B cell (primary cell): ENCODE measurements around the gene POLA2. TPM values are rescaled to one million over a fixed set of nuclear protein-coding genes. Genes with fewer than 3 reads are reported as not detected.

Experiments used
- ATAC-seq: fragments of 200-7000 bp; cut with Tn5 transposase; one replicate; pipeline ENCODE4 v1.10.0; 2021; ENCODE audit warnings: low read depth, mild to moderate bottlenecking, moderate number of reproducible peaks, moderate library complexity
- CTCF ChIA-PET: fragments of 350-600 bp; sonication (Branson Sonifier 250); formaldehyde crosslinking; loops from one replicate; lab custom pipeline; 2021; ENCODE audit warnings: antibody characterized with exemption, inconsistent platforms; lab: Charles Lee
- POLR2A ChIA-PET: fragments of 350-600 bp; sonication (Branson Sonifier 250); formaldehyde crosslinking; loops from one replicate; lab custom pipeline; 2021; ENCODE audit warnings: antibody characterized with exemption; lab: Charles Lee
- DNase-seq: peaks from one replicate; pipeline ENCODE4 v3.0.0; 2013
- H2AFZ ChIP-seq: 2 replicates; pipeline ENCODE4 v1.6.1; 2012; ENCODE audit warnings: mild to moderate bottlenecking, low read depth, low read length; ENCODE audit not compliant: insufficient read depth, poor library complexity, severe bottlenecking
- H3K27ac ChIP-seq, 2 donors: 1 replicate in 1 of 2; 2 replicates in 1 of 2; pipeline ENCODE4 v1.5.1; 2012 to 2013; ENCODE audit warnings: low read length in 2 of 2, mild to moderate bottlenecking in 2 of 2, moderate library complexity in 1 of 2
- H3K27me3 ChIP-seq, 4 experiments: fragments of 200-600 bp in 1 of 4; sonication (generic) in 1 of 4; replicated peaks in 1 of 4; 1 replicate in 2 of 4; 2 replicates in 2 of 4; pipeline versions ENCODE4 v1.6.1 to v1.7.0; 2013 to 2016; ENCODE audit warnings: low read length in 3 of 4, mild to moderate bottlenecking in 2 of 4, mixed read lengths in 1 of 4, moderate library complexity in 1 of 4; ENCODE audit not compliant: insufficient read depth in 4 of 4, control insufficient read depth in 3 of 4; ENCODE audit errors: control extremely low read depth in 1 of 4
- H3K36me3 ChIP-seq, 2 experiments: replicated peaks in 1 of 2; 1 replicate in 1 of 2; 2 replicates in 1 of 2; pipeline versions ENCODE4 v1.6.1 to v1.7.1; 2013; ENCODE audit warnings: low read length in 1 of 2; ENCODE audit not compliant: insufficient read depth in 2 of 2, control insufficient read depth in 1 of 2; ENCODE audit errors: control extremely low read depth in 1 of 2, extremely low read depth in 1 of 2
- H3K4me1 ChIP-seq, 2 donors: fragments of 200-600 bp in 1 of 2; sonication (generic) in 1 of 2; 1 replicate in 1 of 2; 2 replicates in 1 of 2; pipeline versions ENCODE4 v1.5.1 to v1.6.1; 2013 to 2017; ENCODE audit warnings: low read length in 2 of 2; ENCODE audit not compliant: control insufficient read depth in 2 of 2, insufficient read depth in 2 of 2
- H3K4me2 ChIP-seq: replicated peaks from 2 replicates; pipeline ENCODE3; 2012; ENCODE audit warnings: mild to moderate bottlenecking, low read depth, low read length; ENCODE audit not compliant: poor library complexity, severe bottlenecking
- H3K4me3 ChIP-seq, 5 experiments: fragments of 200-600 bp in 1 of 5; sonication (generic) in 1 of 5; 1 replicate in 3 of 5; 2 replicates in 2 of 5; pipeline versions ENCODE4 v1.5.1 to v1.7.0; 2011 to 2016; ENCODE audit warnings: low read length in 4 of 5, mild to moderate bottlenecking in 4 of 5, low read depth in 2 of 5, control low read depth in 1 of 5, moderate library complexity in 1 of 5; ENCODE audit not compliant: insufficient read depth in 1 of 5; ENCODE audit errors: control extremely low read depth in 1 of 5, extremely low read depth in 1 of 5
- H3K79me2 ChIP-seq: fragments of 200-600 bp; sonication (generic); one replicate; pipeline ENCODE4 v1.6.0; 2016; ENCODE audit warnings: low read length; ENCODE audit not compliant: control insufficient read depth, insufficient read depth
- H3K9ac ChIP-seq: fragments of 200-600 bp; sonication (generic); 2 replicates; pipeline ENCODE4 v1.6.1; 2017; ENCODE audit warnings: mild to moderate bottlenecking, low read length, moderate library complexity
- H3K9me3 ChIP-seq, 3 donors: one replicate each; pipeline versions ENCODE4 v1.6.1 to v1.7.1; 2013; ENCODE audit warnings: low read length in 2 of 3; ENCODE audit not compliant: control insufficient read depth in 2 of 3, insufficient read depth in 1 of 3; ENCODE audit errors: control extremely low read depth in 1 of 3
- H4K20me1 ChIP-seq: 2 replicates; pipeline ENCODE4 v1.6.0; 2012; ENCODE audit warnings: mild to moderate bottlenecking, low read length; ENCODE audit not compliant: insufficient read depth, control insufficient read depth, poor library complexity, severe bottlenecking
- H3K27ac Mint-ChIP-seq: one replicate; pipeline ENCODE4 v1.8.0; 2021; ENCODE audit warnings: mixed read lengths
- H3K27me3 Mint-ChIP-seq: one replicate; pipeline ENCODE4 v1.8.0; 2021; ENCODE audit warnings: mixed read lengths
- H3K4me1 Mint-ChIP-seq: one replicate; pipeline ENCODE4 v1.8.0; 2021; ENCODE audit warnings: mixed read lengths
- H3K4me3 Mint-ChIP-seq: one replicate; pipeline ENCODE4 v1.8.0; 2021; ENCODE audit warnings: mixed read lengths
- H3K9me3 Mint-ChIP-seq: one replicate; pipeline ENCODE4 v1.8.0; 2022; ENCODE audit warnings: mixed read lengths; ENCODE audit not compliant: insufficient read depth
- EZH2 ChIP-seq: IDR thresholded peaks from 2 replicates; pipeline ENCODE4 v1.6.1; 2012; ENCODE audit warnings: borderline replicate concordance, low read depth, mild to moderate bottlenecking, moderate library complexity, low read length; ENCODE audit not compliant: insufficient read depth, poor library complexity, severe bottlenecking
- WGBS: methylation state at CpG from one replicate; pipeline ENCODE4 v1.1.5; 2013; ENCODE audit warnings: missing lambda C conversion rate; ENCODE audit not compliant: insufficient coverage; 5-methylcytosine and 5-hydroxymethylcytosine counted together
- intact Hi-C: fragments of 100-400 bp; cut with micrococcal nuclease; formaldehyde crosslinking; loops from one replicate; pipeline ENCODE4 v1.10.0; 2022
- polyA plus RNA-seq: library from polyadenylated mRNA; depleted of rRNA; stranded (reverse); fragments of >200 nt; gene quantifications from 2 replicates; pipeline ENCODE4 v1.2.3, GENCODE V29; 2012
- total RNA-seq, 2 donors: library from RNA; stranded (reverse); fragments of 120-200 nt in 1 of 2; gene quantifications; 1 replicate in 1 of 2; 2 replicates in 1 of 2; pipeline versions ENCODE4 v1.2.3 to v1.2.4, GENCODE V29; 2013 to 2022
- TF ChIP-seq, protein P1 (sequence below): fragments of 200-600 bp; IDR thresholded peaks from one replicate; pipeline ENCODE4 v1.8.0; 2022; ENCODE audit warnings: antibody characterized with exemption, mild to moderate bottlenecking

POLA2 gene
- total and polyA plus RNA-seq, 2 donors (not counting 1 experiment from before 2014, with no cell fraction given), result 13.0 to 28.7 TPM

DNA sequence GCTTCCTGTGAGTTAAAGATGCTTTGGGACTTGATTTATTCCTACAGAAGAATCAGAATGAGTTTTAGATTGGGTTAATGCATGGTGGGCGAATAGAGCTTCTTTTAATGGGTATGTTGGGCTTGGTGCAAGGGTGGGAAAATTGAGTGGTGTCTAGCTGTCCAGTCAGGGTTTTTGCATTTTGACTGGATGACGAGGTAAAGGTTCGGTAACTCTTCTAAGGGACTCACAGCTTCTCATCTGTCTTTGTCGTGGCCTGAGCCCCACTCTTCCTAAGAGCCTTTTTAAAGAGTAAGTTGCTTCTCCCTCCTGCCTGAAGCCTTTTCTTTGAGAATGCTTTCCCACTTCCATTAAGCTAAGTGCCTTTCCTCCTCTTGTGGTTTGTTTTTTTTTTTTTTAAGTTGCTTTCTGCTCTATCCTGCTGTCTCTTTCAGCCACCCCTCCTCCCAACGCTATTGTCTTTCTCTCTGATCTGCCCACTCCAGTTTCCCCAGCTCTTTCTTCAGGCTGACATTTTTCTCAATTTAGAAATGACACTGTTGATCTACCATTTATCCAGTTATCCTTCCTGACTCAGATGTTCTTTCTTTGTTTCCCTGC, 73.0 kb downstream of the POLA2 start:
- no peak for ATAC-seq
- no peak for DNase-seq
- H3K27ac Mint-ChIP-seq, result peak overlapping the region; percentile 79
- H4K20me1 ChIP-seq, result peaks cover 48% of the 10 kb centered on the region
- ChIA-PET POLR2A (interaction anchor here (0.5 to 1.5 kb wide), 4 partner anchors 21 to 173 kb away, joined by 3 to 9 read pairs (median 6); no protein-coding TSS in a partner anchor), CTCF (interaction anchor here (0.7 to 12.0 kb wide), 5 partner anchors 15 to 177 kb away, joined by 3 to 214 read pairs (median 8); partner anchors contain the start of gene CDC42EP2)
- peak overlapping the region; percentile 94 for H3K9ac ChIP-seq
- peaks cover 38% of the 10 kb centered on the region for H3K4me1 Mint-ChIP-seq
- peaks cover 18 to 19% of the 10 kb centered on the region in 2 donors for H3K4me1 ChIP-seq
- H2AFZ ChIP-seq, result peak overlapping the region; percentile 100
- peak overlapping the region; percentile 99 for H3K4me3 Mint-ChIP-seq
- peak overlapping the region; percentile 91 for H3K4me2 ChIP-seq
- H3K27ac ChIP-seq, result peak overlapping the region in 1 of 2 donors; percentile 82
- peaks cover 4 to 17% of the 10 kb centered on the region in 2 experiments for H3K36me3 ChIP-seq
- peaks cover 60% of the 10 kb centered on the region for H3K79me2 ChIP-seq
- TF ChIP-seq, protein P1, sequence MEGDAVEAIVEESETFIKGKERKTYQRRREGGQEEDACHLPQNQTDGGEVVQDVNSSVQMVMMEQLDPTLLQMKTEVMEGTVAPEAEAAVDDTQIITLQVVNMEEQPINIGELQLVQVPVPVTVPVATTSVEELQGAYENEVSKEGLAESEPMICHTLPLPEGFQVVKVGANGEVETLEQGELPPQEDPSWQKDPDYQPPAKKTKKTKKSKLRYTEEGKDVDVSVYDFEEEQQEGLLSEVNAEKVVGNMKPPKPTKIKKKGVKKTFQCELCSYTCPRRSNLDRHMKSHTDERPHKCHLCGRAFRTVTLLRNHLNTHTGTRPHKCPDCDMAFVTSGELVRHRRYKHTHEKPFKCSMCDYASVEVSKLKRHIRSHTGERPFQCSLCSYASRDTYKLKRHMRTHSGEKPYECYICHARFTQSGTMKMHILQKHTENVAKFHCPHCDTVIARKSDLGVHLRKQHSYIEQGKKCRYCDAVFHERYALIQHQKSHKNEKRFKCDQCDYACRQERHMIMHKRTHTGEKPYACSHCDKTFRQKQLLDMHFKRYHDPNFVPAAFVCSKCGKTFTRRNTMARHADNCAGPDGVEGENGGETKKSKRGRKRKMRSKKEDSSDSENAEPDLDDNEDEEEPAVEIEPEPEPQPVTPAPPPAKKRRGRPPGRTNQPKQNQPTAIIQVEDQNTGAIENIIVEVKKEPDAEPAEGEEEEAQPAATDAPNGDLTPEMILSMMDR, result no peak
- no peak for TF ChIP-seq EZH2
- intact Hi-C loops, result loop anchor here (1.0 to 5.0 kb wide), 2 partner anchors 20 to 72 kb away; partner anchors contain the start of genes POLA2 and TIGD3
- no peaks in the 10 kb centered on the region for H3K27me3 Mint-ChIP-seq
- H3K9me3 ChIP-seq, result no peaks in the 10 kb centered on the region
- H3K4me3 ChIP-seq, result peak overlapping the region; percentile 75 to 97 (median 92)
- H3K27me3 ChIP-seq, result no peaks in the 10 kb centered on the region
- H3K9me3 Mint-ChIP-seq, result no peaks in the 10 kb centered on the region
- 28% methylated on average over 4 of the region's 5 CpGs for WGBS

DNA sequence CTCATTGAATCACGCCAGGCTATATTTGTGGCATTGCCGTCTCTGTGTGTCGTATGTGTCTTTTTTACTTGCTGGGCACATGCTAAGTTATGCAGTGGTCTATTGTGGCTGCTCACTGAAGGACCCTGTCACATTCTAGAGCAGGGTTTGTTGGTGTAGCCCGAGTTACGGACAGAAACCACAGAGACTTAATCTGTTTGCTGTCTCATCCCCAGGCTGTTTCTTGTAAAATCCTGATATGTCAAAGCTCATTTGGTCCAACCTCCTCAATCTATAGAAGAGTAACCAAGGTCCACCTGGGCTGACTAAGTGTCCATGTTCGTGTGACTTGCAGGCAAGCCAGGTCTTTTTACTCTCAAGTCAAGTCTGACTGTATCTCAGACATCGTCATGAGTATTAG, 76.9 kb downstream of the POLA2 start:
- no peak overlapping the region for H3K27ac ChIP-seq
- no peak overlapping the region for H3K4me3 ChIP-seq
- H3K27ac Mint-ChIP-seq, result no peak overlapping the region
- no peak overlapping the region for H2AFZ ChIP-seq
- no peak overlapping the region for H3K4me3 Mint-ChIP-seq
- H3K9ac ChIP-seq, result no peak overlapping the region
- H3K79me2 ChIP-seq, result peaks cover 75% of the 10 kb centered on the region
- no peak for ATAC-seq
- peaks cover 74% of the 10 kb centered on the region for H4K20me1 ChIP-seq
- peaks cover 13 to 14% of the 10 kb centered on the region in 2 donors for H3K4me1 ChIP-seq
- no peak for DNase-seq
- no peaks in the 10 kb centered on the region for H3K27me3 ChIP-seq
- H3K9me3 Mint-ChIP-seq, result no peaks in the 10 kb centered on the region
- no peaks in the 10 kb centered on the region for H3K27me3 Mint-ChIP-seq
- H3K36me3 ChIP-seq, result peaks cover 20 to 50% of the 10 kb centered on the region in 2 experiments
- peaks cover 35% of the 10 kb centered on the region for H3K4me1 Mint-ChIP-seq
- intact Hi-C loops, result no loop called here
- H3K9me3 ChIP-seq, result no peaks in the 10 kb centered on the region
- 98% methylated on average over 4 of the region's 7 CpGs for WGBS
- TF ChIP-seq, protein P1, result no peak
- no peak for TF ChIP-seq EZH2
- ChIA-PET CTCF (interaction anchor here (1.0 to 2.4 kb wide), 2 partner anchors 23 to 64 kb away, joined by 6 to 9 read pairs; partner anchors contain the start of gene CDC42EP2), POLR2A (no interaction called here)
- H3K4me2 ChIP-seq, result no peak overlapping the region
